ENCODE data around the gene PARP16.
A peak's percentile ranks its signal among the peaks of the same experiment; 100 is the strongest.
"Not testable (repeated sequence)": the region's sequence is repeated elsewhere in the genome, so short reads cannot be mapped to it uniquely, and the experiment has no call there.

PARP16 gene

DNA sequence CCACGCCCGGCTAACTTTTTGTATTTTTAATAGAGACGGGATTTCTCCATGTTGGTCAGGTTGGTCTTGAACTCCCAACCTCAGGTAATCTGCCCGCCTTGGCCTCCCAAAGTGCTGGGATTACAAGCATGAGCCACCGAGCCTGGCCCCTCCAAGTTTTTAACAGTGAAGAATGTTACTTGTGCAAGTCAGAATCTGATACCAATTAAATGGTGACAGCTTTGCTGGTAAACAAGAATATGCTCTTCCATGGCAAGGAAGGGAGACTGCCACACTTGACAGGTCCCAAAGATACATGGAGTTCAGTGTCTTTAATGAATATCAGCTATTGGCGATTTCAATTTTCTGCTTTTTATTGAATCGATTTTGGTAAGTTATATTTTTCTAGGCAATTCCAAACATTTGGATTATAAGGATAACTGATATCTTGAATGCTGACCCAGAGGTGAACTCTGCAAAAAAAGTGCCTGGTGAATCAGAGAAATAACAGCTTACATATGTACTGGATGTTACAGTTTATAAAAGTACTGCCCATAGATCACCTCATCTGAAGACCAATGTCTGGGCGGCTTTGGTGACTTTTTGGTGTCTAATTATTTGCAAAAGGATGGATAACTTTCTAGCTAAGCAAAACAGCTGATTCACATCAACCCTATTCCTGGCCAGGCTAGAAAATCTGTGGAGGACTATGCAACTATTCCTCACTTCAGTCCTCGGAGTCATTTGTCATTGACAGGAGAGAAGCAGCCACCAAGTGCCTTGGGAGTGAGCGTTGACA lies 1.2 kb downstream of the PARP16 start:
- no peak for DNase-seq (ENCODE audit: low read depth, low spot score)
- H3K27ac ChIP-seq, result peak overlapping the region; percentile 42

DNA sequence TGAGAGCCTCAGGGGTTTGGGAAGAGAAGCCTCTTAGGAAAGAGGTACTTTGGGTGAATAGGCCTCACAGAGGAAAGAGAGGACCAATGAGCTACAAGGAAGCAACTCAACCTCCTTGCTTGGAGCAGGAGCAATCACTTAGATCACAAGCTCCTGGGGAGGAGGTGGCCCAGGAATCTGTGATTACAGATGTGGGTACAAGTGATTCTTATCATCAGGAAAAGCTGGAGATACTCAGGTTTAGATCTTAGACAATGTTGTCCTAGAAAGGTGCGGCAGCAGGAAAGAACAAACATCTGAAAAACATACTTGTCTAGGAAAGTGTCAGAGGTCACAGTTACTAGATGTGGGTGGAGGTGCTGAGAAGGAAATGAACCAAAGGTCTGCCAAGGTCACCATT lies 8.2 kb downstream of the PARP16 start:
- H3K27ac ChIP-seq, result no peak overlapping the region
- DNase-seq (ENCODE audit: low read depth, low spot score), result no peak

DNA sequence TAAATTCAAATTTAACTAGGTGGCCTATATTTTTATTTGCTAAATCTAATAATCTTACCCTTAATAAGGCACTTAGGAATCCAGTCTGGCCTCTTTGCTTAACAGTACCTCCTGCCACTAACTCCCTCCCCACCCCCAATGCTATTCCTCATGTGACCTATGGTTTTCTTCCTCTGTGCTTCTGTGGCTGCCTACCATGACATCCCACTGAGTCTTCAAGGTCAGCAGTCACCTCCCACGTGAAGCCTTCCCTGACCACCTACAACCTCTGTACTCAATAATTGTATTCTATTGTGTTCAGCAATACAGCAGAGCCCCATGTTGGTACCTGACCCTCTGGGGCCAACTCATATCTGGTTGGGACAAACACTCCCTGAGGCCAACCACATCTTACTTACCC lies 9.7 kb downstream of the PARP16 start:
- no peak overlapping the region for H3K27ac ChIP-seq
- DNase-seq (ENCODE audit: low read depth, low spot score), result no peak

DNA sequence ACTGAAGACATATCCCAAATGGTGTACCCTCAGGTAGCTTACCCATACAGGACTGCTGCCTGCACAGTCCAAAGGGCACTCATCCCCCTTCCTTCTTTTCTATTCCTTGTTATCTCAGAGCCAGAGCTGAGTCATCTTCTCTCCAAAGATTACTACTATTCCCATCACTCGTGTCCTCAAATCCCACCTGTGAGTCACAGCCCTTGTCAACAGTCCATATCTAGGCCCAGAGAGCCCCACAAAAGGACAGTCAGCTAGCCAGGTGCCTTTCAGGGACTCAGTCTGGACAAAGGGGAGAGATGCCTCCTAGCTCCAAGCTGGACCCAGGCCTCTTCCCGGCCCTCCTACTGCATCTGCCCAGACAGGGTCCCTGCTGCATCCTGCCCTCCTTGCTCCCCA lies 11.0 kb downstream of the PARP16 start:
- no peak overlapping the region for H3K27ac ChIP-seq
- DNase-seq (ENCODE audit: low read depth, low spot score), result no peak

DNA sequence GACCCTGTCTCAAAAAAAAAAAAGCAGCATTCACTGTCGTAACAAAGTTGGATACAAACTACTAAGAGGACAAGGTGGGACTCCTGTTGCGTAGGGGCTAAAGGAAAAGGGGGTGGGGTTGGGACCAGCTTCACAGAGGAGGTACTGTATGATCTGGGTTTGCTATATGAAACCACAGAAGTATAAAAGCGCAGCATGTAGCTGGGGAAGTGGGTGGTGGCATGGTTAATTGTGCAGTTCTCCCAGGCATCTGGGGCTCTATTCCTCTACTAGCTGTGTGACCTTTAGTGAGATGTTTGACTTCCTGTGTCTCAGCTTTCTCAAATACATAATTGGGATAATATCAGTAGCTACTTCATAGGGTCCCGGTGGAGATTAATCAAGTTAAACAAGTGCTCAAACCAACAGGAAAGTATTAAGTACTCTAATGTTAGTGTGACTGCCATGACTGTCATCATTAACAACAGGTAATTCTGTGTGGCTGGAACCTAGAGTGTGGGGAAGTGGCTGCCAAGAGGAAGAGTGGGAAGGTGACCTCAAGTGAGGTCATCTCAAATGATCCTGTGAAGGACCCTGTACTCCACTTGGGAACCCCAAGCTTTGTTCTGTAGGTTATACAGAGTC lies 11.5 kb downstream of the PARP16 start:
- DNase-seq (ENCODE audit: low read depth, low spot score), result no peak
- H3K27ac ChIP-seq, result no peak overlapping the region

DNA sequence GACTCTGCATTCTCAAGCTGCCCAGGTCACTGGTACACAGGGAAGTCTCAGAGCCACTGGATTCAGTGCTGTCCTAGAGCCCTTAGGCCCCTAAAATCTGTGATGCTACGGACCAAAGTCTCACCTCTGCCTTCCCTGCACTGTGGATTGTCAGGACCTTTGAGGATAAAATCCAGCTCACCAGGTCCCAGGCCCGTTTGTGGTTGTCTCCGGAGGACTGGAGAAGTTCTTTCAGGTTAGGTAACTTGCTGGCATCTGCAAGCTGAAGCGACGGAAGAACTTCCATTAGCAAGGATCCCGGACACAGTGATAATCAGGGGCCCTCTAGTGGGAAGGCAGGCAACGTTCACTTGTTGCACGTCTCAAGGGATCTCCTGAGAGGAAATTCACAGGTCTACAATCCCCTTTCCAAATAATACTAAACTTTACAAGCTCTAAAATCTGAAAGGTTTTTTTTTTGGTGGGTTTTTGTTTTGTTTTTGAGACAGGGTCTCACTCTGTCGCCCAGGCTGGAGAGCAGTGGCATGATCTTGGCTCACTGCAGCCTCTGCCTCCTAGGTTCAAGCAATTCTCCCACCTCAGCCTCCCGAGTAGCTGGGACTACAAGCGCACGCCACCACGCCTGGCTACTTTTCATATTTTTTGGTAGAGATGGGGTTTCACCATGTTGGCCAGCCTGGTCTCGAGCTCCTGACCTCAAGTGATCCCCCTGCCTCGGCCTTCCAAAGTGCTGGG lies 15.7 kb downstream of the PARP16 start:
- DNase-seq (ENCODE audit: low read depth, low spot score), result peak; percentile 26
- H3K27ac ChIP-seq, result not testable (repeated sequence)

DNA sequence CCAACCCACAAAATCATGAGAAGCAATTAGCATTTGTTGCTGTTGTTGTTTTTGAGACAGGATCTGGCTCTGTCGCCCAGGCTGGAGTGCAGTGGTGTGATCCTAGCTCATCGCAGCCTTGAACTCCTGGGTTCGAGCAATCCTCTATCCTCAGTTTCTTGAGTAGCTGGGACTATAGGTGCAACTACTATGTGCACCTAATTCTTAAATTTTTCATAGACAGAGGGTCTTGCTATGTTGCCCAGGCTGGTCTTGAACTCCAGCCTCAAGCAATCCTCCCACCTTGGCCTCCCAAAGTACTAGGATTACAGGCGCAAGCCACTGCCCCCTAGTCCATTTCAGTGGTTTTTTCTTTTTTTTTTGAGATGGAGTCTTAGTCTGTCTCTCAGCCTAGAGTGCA lies 18.3 kb downstream of the PARP16 start:
- DNase-seq (ENCODE audit: low read depth, low spot score), result no peak
- no peak overlapping the region for H3K27ac ChIP-seq

DNA sequence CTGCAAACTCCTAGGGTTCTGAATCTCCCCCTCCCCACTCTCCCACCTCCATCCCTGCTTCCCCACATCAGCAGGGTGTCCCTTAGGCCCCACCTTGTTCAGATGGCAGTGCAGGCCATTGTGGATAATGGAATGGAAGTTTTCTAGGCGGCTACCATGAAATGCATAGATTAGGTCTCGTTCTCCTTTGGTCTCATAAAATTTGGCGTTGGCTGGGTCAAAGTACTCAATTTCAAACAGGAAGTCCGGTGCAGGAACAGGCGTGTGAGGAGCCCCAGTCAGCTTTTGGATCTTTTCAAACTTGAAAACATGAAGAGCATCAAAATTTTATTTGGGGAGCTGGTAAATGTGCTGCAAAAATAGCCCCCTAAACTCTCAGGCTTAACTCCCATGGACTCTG lies 20.2 kb downstream of the PARP16 start:
- H3K27ac ChIP-seq, result no peak overlapping the region
- no peak for DNase-seq (ENCODE audit: low read depth, low spot score)

DNA sequence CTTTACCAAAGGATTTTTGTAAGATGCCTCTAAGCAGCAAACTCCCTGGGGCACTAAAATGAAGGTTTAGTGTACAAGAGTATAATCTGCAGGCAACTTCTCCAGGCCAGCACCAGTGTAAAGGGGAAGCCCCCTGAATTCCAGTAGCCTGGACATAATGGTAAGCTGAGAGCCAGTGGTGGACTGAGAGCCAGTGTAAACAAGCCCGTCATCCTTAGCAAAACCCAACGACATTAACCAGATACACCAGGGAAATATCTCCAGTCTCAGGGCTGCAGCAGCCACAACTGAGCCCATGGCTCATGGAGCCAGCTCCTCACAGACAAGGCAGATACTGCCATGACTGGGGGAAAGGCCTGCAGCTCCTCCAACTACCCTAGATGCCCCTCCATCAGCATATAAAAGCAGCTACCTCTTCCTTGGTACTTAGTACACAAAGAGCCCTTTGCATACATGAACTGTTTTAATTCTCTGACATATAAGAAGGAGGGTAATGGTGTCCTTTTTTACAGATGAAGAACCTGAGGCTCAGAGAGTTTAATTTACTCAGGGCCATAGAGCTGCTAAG lies 21.7 kb downstream of the PARP16 start:
- no peak overlapping the region for H3K27ac ChIP-seq

DNA sequence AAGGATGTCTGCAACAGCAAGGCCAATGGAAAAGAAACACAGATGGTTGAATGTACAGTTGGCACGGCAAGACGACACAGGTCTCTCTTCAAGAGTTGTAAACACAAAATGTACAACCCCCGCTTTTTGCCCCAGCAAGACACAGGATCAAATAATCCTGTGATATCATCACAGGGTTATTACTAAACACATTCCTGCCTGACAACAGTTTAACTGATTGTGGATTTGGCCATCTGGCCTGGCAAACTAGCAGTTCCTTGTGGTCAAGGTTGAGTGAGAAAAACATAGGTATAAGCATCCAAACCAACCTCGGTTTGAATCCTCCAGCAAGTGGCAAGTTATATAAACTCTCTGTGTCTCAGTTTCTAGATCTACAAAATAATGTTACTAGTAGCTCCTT lies 23.4 kb downstream of the PARP16 start:
- no peak overlapping the region for H3K27ac ChIP-seq
- DNase-seq (ENCODE audit: low read depth, low spot score), result no peak

More for the DNA sequence above, 21.7 kb downstream of the PARP16 start:
- DNase-seq (ENCODE audit: low read depth, low spot score), result no peak

DNA sequence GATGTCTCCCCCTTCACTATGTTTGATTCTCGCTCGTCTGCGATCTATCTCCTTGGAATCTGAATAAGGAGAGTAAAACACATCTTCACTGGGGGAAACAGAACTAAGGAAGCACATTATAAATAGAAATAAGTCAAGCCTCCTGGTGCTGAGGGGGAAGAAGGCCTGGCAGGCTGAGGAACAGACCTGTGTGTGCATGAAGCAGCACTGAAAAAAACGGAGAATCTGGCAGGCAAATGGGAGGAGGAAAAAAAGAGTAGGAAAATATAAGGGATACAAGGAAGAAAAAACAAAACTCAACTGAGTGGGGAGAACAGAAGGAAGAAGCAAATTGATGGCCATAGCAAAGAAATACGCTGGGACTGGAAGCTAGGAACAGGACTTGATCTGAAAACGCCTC lies 25.7 kb downstream of the PARP16 start:
- H3K27ac ChIP-seq, result no peak overlapping the region
- DNase-seq (ENCODE audit: low read depth, low spot score), result no peak

DNA sequence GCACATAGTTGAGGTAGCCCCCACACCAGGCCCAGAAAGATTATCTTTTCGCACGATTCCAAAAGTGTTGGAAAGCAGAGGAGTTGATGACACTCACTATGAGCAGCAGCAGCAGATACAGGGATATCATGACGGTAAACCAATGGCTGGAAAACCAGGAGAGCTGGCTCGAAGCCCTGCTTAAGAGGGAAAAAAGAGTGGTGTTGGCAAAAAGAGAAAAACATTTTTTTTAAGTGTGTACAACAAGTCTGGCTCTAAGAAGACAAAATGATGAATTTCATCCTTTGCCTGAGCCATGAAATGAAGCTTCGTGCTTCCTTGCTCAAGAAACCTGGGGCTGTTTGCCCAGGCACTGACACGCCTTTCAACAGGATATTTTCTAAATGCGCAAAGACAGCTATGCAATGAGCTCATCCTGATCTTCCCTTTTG lies 27.3 kb downstream of the PARP16 start:
- no peak overlapping the region for H3K27ac ChIP-seq
- DNase-seq (ENCODE audit: low read depth, low spot score), result no peak

DNA sequence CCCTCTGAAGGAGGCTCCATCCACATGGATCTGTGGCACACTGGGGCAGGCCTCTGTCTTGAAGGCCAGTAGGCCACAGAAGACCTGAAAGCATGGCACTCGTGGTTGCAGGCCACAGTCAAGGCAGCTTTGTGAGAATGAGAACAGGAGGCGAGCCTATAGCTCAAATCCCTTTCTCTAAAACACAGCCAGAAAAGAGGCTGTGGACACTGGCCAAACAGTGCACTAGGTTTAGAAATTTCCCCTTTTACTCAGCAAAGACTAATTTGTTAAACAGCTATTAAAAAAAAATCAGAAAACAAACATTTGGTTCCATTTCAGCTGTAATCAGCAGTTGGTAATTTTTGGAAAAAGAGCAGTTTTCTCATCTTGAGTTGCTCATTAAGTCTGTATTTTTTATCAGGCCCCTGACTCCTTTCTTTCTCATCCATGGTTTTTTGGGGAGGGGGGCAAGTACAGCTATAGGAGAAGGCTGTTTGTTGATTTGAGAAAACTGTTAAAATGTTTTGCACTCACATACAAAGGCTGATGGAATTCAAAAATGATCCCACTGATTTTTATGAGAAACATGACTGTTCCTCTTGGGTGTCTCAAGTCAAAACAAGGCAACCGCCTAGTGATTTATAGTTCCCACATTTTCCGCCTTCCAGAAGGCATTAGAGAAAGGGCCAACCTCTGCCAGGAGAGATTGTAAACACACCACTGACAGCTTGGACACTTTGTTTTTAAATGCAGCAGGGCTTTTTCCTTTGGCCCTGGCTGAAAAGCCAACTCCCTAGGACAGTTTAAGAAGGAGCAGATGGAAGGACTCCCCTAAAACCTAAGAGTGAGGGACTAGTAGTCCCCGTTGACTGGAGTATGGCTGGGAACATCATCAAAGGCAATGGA lies 28.1 kb downstream of the PARP16 start:
- no peak overlapping the region for H3K27ac ChIP-seq
- no peak for DNase-seq (ENCODE audit: low read depth, low spot score)

DNA sequence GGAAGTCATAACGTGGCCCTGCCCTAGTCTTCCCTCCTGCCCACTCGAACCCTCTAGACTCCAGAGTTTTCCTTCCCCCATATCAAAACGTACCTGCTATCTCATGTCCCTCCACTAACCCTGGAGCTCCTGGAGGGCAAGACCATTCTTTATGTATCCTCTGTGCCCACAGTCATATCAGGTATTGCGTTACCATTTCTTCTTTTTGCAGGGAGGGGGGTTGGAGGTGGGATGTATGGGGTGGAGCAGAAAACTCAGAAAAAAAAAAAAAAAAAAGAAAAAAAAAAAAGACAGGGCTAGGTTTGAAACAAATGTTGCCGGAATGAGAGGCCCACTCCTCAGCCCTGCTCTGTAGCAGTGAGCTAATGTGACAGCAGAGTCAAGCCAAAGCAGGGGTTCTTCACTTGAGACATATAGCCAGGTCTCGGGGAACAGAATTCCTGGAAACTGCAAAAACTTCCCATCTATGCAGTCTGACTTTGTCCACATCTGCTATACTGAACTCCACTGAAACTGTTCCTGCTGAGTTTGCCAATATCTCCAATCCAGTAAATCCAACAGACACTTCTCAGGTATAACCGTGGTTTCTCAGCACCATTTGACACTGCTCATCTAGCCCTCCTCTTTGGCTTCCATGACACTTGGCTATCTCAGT lies 31.1 kb downstream of the PARP16 start:
- H3K27ac ChIP-seq, result no peak overlapping the region
- DNase-seq (ENCODE audit: low read depth, low spot score), result no peak

DNA sequence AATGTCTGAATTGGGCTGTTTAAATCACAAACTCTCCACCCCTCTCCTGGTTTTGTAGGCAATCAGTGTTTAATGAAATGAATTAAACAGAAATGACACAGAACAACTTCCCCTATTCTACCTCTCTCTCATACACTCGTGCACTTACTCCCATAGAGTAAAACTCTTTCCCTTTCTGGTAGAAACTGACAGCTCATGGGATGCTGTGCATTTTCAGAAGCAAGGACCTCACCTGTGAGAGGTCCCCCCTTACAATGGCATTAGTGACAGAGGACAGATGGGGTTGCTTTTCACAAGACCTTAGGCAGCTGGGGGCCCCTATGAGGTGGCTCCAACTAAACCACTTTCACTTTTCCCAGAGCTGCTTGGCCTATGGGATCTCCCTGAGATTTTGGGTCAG lies 31.9 kb downstream of the PARP16 start:
- no peak overlapping the region for H3K27ac ChIP-seq
- no peak for DNase-seq (ENCODE audit: low read depth, low spot score)

DNA sequence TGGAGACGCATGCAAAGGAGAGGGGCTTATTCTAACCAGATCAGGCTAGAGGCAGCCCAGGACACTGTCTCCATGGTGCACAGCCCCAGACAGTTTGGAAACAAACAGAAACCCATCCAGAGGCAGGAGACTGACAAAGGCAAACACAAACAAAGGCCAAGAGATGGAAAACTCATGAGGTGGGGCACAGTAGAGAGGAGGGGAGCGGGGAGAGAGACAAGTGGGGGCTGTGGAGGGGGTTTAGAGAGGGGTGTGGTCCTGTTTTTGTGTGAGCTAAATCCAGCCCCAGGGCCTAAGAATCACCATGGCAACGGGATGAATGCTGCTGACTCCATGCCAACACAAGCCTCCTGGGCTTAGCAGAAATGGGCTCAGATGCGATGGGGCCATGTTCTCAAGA lies 32.3 kb downstream of the PARP16 start:
- no peak for DNase-seq (ENCODE audit: low read depth, low spot score)
- H3K27ac ChIP-seq, result no peak overlapping the region

DNA sequence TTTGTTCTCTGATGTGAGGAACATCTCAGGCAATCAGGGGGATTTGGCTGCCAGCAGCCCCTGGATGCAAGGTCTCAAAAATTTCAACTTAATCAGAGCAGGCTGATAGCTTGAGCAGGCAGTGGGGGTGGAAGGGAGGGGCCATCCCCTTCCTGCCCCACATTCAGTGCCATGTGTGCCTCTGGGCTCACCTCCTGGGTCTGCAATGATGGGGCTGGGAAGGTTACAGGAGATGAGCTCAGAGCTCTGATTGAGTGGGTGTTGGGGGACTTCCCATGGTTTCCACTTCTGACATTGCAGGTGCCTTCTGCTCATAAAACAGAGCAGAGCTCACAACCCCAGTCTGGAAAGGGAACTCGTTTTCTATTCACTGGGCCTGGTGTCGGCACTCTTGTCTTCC lies 37.0 kb downstream of the PARP16 start:
- no peak for DNase-seq (ENCODE audit: low read depth, low spot score)
- H3K27ac ChIP-seq, result no peak overlapping the region

DNA sequence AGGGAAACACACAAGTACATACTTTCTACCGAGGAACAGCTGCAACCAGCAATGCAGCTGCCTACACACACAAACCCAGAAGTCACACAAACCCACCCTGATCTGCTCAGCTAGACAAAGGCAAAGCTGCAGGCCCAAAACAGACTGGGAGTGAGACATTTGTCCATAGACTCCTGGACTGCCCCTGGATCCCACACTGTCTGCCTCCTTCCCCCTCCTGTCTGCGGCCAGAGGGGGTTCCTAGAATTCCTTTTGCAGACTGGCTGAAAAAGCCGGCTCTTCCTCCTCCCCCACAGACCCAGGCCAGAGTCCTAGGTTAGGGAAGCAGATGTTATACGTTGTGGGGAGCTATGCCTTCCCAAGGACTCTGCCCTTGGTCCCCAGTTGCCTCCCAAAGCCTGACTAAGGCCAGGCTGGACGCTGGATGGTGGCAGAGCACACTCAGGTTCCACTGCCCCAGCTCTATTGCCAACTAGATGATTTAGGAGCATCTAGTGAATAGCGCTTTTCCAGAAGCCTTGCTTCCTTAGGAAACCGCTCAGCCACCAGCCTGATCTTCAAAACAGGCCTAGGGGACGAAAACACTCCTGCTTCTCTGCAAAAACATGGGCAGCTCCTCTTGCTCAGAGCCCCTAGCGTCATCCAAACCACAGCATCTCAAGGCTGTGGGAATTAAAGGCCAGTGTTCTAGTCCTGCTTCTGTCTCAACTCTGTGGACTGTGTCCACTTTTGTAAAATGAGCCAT lies 38.0 kb downstream of the PARP16 start:
- H3K27ac ChIP-seq, result no peak overlapping the region
- DNase-seq (ENCODE audit: low read depth, low spot score), result no peak

DNA sequence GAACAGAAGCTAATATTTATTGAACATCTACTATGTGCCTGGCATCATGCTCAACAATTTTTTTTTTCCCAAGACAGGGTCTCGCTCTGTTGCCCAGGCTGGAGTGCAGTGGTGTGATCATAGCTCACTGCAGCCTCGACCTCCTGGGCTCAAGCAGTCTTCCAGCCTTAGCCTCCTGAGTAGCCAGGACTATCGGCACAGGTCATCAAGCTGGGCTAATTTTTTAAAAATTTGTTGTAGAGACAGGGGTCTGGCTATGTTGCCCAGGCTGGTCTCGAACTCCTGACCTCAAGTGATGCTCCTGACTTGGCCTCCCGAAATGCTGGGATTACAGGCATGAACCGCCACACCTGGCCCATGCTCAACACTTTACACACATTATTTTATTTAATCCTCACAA lies 39.7 kb downstream of the PARP16 start:
- no peak overlapping the region for H3K27ac ChIP-seq
- no peak for DNase-seq (ENCODE audit: low read depth, low spot score)
